Bone marrow (tissue), 2 donors: ENCODE measurements around the gene ITFG1.
A peak's percentile ranks its signal among the peaks of the same experiment; 100 is the strongest.
"Not testable (repeated sequence)": the region's sequence is repeated elsewhere in the genome, so short reads cannot be mapped to it uniquely, and the experiment has no call there.

ENCODE experiments used
- DNase-seq, 2 donors: peaks; one replicate each; lab custom pipeline; 2025; lab: John Stamatoyannopoulos, UW

The ITFG1 gene

GRCh38 chr16:47416869-47417268 lies 44.0 kb downstream of the ITFG1 start:
- DNase-seq: no peak

GRCh38 chr16:47413041-47413440 lies 47.8 kb downstream of the ITFG1 start:
- DNase-seq: no peak

GRCh38 chr16:47408491-47408890 lies 52.4 kb downstream of the ITFG1 start:
- no peak for DNase-seq

GRCh38 chr16:47395733-47396498 lies 64.9 kb downstream of the ITFG1 start:
- DNase-seq: no peak

GRCh38 chr16:47392081-47392480 lies 68.8 kb downstream of the ITFG1 start:
- peak; percentile 2 to 58 for DNase-seq

- no peak for DNase-seq
Measured at GRCh38 chr16:47388705-47389104, 72.2 kb downstream of the ITFG1 start.

- no peak for DNase-seq
Measured at GRCh38 chr16:47387026-47387734, 73.7 kb downstream of the ITFG1 start.

- no peak for DNase-seq
Measured at GRCh38 chr16:47386201-47386718, 74.6 kb downstream of the ITFG1 start.

GRCh38 chr16:47382362-47382761 lies 78.5 kb downstream of the ITFG1 start:
- DNase-seq: no peak

- no peak for DNase-seq
Measured at GRCh38 chr16:47377154-47377553, 83.7 kb downstream of the ITFG1 start.

GRCh38 chr16:47375423-47375822 lies 85.4 kb downstream of the ITFG1 start:
- DNase-seq: no peak

- no peak for DNase-seq
Measured at GRCh38 chr16:47374629-47375028, 86.2 kb downstream of the ITFG1 start.

- DNase-seq: no peak
Measured at GRCh38 chr16:47371271-47372014, 89.4 kb downstream of the ITFG1 start.

GRCh38 chr16:47370536-47370935 lies 90.3 kb downstream of the ITFG1 start:
- DNase-seq: no peak

GRCh38 chr16:47366228-47366627 lies 94.6 kb downstream of the ITFG1 start:
- no peak for DNase-seq

- no peak for DNase-seq
Measured at GRCh38 chr16:47363761-47364160, 97.1 kb downstream of the ITFG1 start.

GRCh38 chr16:47359478-47359877 lies 101.4 kb downstream of the ITFG1 start:
- DNase-seq: no peak

GRCh38 chr16:47358816-47359215 lies 102.0 kb downstream of the ITFG1 start:
- no peak for DNase-seq

- DNase-seq: not testable (repeated sequence)
Measured at GRCh38 chr16:47349029-47349428, 111.8 kb downstream of the ITFG1 start.

GRCh38 chr16:47347021-47347696 lies 113.7 kb downstream of the ITFG1 start:
- not testable (repeated sequence) for DNase-seq

GRCh38 chr16:47342055-47342454 lies 118.8 kb downstream of the ITFG1 start:
- no peak for DNase-seq

GRCh38 chr16:47330562-47330961 lies 130.3 kb downstream of the ITFG1 start:
- DNase-seq: not testable (repeated sequence)
